Stimulated activated CD4-positive, alpha-beta T cell treated with anti-CD3 and anti-CD28 coated beads, TNF-alpha, amount 100 ng/mL, for 48 hours (primary cell): Measurements from ENCODE around the gene SH3BGR.
"Not testable (repeated sequence)": the region's sequence is repeated elsewhere in the genome, so short reads cannot be mapped to it uniquely, and the experiment has no call there.

Source experiments
- DNase-seq, 3 donors: peaks; one replicate each; pipeline ENCODE4 v3.0.0-alpha.2; 2020; ENCODE audit warnings: low read depth in 3 of 3

SH3BGR gene

GRCh38 chr21:39451332-39452206 lies at the start of gene SH3BGR:
SH3BGR (plus strand) TSS chr21:39451970; CDS start chr21:39452097, 127 bp downstream.
- no peak for DNase-seq

- DNase-seq, result no peak
Observed at GRCh38 chr21:39406065-39406464, 45.7 kb upstream of the SH3BGR start.

- not testable (repeated sequence) for DNase-seq
Observed at GRCh38 chr21:39419204-39419603, 32.6 kb upstream of the SH3BGR start.

- no peak for DNase-seq
Observed at GRCh38 chr21:39422527-39423241, 29.1 kb upstream of the SH3BGR start.

GRCh38 chr21:39429445-39429844 lies 22.3 kb upstream of the SH3BGR start:
- DNase-seq, result no peak

- no peak for DNase-seq
Observed at GRCh38 chr21:39430016-39430415, 21.8 kb upstream of the SH3BGR start.

GRCh38 chr21:39430457-39430856 lies 21.3 kb upstream of the SH3BGR start:
- no peak for DNase-seq

- no peak for DNase-seq
Observed at GRCh38 chr21:39430954-39431353, 20.8 kb upstream of the SH3BGR start.

- DNase-seq, result no peak
Observed at GRCh38 chr21:39434950-39435349, 16.8 kb upstream of the SH3BGR start.

- no peak for DNase-seq
Observed at GRCh38 chr21:39439232-39439631, 12.5 kb upstream of the SH3BGR start.

GRCh38 chr21:39441502-39442475 lies 10.0 kb upstream of the SH3BGR start:
- DNase-seq, result peak in 1 of 3 donors; percentile 6

GRCh38 chr21:39444421-39445180 lies 7.2 kb upstream of the SH3BGR start:
- no peak for DNase-seq

- peak; percentile 75 to 86 (median 82) for DNase-seq
Observed at GRCh38 chr21:39445321-39446269, 6.2 kb upstream of the SH3BGR start, which contains the start of gene LCA5L. LCA5L (minus strand) TSS chr21:39445778; CDS start chr21:39428493, 17,285 bp downstream.

GRCh38 chr21:39447264-39447663 lies 4.5 kb upstream of the SH3BGR start:
- DNase-seq, result no peak

- no peak for DNase-seq
Observed at GRCh38 chr21:39452207-39452969, 618 bp downstream of the SH3BGR start.

GRCh38 chr21:39452970-39453342 lies 1.2 kb downstream of the SH3BGR start:
- DNase-seq, result no peak

- DNase-seq, result no peak
Observed at GRCh38 chr21:39453571-39454179, 1.9 kb downstream of the SH3BGR start.

- DNase-seq, result no peak
Observed at GRCh38 chr21:39454949-39455668, 3.3 kb downstream of the SH3BGR start.
